NCI-H1105 (cell line): ENCODE results near the gene CILP2.

Source experiments
- DNase-seq: peaks from one replicate; lab custom pipeline; 2025; lab: John Stamatoyannopoulos, UW

CILP2 gene

DNA sequence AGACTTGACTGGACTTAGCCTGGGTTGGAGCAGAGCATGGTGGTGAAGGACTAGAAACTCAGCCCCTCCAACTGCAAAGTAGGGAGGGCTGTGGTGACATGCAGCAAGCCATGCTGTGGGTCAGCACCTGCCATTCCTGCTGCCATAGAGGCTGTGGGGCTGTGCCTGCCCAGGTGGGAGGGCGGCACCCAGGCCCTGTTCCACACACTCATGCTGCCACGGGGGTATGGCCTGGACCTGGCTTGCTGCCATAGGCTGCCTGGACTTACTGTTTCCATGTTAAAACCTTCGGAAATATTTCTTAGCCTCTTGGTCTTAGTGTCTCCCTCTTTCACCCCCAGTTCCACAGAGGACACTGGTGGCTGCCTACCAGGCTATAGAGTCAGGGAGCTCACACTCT is 29.3 kb downstream of the CILP2 start:
- no peak for DNase-seq

DNA sequence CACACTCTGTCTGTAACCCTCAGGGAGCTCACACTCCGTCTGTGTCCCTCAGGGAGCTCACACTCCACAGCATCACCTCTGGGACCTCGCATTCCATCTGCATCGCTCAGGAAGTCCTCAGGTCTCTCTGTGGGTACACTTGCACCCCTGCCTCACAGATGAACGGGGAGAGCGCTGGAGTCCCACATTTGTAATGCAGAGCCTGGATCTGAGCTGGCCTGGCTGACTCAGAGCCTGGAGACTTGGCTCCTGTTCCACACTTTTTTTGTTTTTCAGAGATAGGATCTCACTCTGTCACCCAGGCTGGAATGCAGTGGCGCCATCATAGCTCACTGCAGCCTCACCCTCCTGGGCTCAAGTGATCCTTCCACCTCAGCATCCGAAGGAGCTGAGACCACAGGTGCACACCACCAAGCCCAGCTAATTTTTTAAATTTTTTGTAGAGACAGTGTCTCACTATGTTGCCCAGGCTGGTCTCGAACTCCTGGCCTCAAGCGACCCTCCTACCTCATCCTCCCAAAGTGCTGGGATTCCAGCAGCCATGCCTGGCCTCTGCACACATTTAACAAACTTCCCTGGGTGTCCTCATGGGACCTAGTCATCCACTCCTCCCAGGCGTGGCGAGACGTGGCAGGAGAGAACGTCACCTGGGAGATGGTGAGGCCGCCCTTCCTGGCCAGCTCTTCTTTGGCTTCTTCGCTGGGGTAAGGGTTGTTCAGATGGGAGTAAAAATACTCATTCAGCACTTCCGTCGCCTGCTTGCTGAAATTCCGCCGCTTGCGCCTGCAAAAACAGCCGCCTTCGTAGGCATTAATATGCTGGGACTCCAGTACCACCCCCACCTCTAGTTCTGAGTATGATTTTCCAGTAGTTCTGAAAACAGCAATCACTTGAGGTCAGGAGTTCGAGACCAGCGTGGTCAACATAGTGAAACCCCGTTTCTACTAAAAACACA is 31.0 kb downstream of the CILP2 start:
- no peak for DNase-seq

DNA sequence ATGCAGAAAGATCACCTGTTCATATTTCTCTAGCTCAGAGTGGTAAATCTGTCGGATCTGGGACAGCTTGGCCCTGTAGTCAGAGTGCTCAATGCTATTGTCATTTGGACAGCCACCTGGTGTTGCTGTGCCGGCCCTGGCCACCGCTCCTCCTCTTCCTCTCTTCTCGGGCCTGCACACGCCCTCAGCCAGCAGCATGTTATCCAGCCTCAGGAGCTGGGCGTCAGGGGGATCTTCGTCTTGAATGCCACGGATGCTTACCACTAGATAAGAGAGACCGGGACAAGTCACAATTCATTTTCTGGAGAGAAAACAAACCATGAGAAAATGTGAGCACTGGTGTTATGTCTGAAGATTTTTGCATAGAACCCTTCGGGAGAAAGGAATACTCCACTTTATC is 32.5 kb downstream of the CILP2 start:
- no peak for DNase-seq

DNA sequence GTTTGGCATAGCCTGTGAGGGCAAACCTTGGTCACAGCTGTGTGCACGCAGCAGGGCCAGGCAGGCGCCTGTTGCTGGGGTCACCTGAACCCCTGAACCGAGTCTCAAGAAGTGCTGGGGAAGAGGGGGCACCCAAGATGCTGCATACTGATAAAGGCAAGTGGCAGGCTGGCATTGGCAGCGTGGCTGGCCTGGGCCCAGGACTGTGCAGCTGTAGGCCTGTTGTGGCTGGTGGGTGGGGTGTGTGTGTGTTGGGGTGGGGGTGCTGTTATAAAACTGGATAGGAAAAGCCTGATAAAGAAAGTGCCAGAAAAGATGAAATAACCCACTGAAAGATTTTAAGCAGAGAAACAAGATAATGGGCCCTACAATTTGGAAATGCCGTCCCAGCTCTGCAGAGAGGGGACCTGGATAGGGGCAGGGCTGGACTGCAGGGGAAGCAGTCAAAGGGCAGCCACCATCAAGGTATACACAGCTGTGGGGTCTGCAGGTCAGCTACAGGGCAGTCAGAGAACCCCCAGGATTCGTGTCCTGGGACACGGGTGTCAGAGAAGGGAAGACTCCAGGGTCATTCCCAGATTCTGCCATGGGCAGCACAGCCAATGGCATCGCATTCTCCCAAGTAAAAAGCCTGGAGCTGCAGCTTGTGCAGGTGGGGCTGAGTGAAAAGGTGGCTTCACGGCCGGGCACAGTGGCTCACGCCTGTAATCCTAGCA is 33.2 kb downstream of the CILP2 start:
- no peak for DNase-seq

DNA sequence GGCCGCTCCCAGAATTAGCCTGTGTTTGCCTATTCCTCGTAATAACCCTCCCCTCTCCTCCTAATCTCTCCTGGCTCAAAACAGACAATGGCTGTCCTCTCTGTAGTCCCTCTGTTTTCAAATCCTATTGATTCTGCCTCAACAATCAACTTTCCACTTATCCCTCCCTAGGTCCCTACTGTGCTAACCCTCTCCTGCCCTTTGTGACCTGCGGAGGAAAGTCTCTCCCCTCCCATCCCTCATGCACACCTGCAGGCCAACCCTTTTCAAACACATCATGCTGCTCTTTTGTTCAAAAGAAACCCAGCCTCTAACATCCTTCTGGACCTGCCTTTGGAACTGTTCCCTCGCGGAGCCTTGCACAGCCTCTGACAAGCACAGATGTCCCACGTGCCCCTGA is 37.3 kb downstream of the CILP2 start:
- DNase-seq: no peak

DNA sequence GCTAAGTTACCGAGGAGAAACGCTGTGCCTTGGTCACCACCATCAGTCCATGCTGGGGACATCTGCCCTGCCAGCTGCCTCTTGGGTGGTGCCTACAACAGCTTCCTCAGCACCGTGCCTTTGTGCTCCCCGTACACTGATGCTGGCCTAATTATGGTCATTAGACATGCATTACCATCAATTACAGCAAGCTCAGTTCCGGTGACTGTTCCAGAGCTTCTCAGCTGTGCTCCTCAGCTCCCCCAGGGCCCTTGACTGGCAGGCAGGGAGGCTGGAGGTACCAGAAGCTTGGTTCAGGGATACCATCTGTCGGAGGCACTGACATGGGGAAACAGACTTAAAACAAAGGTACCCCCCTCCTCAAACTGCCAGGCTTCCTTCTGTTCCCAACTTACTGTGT is 40.2 kb downstream of the CILP2 start:
- DNase-seq: peak; percentile 71

DNA sequence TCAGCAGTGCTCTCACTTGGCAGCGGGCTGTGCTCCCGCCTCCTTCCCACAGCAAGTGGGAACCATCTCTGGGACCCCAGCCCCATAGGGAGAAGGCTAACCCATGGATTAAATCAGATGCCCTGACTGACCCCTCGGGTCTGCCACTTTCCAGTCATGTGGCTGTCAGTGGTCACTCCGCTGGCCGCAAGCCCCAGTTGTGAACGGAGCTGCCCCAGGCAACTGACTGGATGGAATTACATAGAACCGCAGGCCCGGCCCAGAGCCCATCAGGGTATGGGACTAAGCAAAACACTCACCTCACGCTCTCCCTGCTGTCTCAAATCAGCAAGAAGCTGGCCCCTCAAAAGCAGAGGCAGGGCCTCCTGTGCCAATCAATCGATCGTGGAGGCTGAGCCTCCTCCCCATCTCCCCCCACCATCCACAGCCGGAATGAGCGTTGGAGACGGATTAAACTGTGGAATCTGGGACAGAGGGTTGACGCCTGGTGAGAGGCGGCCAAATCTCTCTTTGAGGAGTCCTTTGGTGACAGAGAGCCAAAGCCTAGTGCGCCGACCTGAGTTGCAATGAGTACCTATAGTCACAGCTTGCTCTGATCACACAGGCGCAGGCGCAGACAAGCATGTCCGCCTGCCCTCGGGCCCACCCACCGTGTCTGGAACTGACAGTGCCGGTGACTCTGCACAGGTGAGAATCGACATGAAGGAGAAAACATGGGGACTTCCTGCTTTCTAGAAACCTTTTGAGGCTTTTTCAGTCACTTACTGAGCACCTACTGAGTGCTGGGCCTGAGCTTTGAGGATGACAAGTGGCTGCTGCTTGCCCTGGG is 41.7 kb downstream of the CILP2 start:
- no peak for DNase-seq

DNA sequence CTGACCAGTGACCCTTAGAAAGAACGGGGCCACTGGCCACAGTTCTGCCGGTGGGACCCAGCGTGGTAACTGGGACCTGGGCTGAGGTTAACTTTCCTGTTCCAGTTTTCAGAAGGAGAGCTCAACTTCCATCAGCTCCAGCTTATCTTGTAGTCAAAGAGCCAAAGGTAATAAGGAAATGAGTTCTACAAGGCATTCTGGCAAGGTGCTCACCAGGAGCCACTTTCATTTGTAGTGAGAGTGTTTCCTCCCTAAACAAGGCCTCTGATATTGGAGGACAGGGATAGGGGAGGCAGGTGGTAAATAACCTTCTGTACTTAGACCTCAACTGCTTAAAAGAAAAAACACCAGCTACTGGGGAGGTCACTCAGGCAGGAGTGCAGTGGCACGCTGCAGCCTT is 42.4 kb downstream of the CILP2 start:
- DNase-seq: no peak

DNA sequence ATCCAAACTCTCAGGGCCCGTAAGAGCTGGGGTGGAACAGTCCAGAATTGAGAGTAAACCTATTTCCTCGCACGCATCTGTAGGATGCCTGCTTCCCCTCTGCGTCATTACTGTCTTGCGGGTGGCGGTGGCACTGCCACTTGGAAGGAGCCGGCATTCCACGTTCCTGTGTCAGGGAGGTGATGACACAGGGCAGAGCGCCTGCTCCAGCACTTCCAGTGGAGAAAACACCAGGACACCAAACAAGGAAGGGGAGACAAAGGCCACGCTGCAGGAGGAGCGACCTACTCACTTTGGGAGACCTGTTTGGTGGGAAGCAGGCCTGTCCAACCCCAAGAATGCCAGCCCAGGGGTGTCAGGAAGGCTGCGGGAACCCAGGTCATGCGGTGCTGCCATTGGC is 43.3 kb downstream of the CILP2 start:
- DNase-seq: no peak

DNA sequence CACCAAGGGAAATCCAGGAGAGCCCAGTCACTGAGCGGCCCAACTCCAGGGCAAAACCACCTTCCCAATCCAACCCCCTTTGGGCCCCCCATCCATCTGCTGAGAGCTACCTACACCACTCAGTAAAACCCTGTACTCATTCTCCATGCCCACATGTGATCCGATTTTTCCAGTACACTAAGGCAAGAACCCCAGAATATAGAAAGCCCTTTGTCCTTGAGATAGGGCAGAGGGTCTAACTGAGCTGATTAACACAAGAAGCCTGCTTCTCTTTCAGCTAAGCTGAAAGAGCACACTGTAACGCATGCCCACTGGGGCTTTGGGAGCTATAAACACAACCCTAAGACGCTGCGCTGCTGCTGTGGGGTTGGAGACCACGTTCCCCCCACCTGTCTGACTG is 44.4 kb downstream of the CILP2 start:
- DNase-seq: no peak

DNA sequence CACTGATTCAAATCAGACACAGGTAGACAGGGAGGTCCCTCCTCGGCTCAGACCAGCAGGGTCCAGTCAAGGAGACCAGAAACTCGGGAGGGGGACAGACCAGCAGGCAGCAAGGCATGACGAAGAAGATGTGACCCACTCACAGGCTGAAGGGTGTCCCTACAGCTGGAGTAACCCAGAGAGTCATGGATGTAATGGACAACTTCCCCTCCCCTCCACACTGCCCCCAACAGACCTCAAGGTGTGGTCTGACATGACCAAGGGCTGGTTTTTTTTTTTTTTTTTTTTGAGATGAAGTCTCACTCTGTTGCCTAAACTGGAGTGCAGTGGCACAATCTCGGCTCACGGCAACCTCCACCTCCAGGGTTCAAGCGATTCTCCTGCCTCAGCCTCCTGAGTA is 46.3 kb downstream of the CILP2 start:
- DNase-seq: no peak

DNA sequence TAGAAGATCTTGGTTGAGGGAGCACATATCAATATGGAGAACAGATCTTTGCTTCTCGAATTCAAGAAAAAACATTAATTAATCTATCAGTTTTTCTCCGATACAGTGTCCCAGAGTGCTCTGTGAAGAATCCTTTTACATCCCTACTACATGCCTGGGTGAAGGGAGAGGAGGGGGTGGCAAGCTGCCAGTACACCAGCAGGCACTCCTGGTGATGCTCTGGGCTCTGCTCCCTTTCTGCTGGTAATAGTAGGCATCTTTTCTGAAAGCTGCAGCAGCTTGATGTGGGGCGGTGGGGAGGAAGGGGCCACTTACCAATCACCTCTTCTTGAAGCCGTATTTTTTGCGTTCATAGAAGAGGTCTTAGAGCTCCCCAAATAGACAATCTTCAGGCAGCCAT is 49.7 kb downstream of the CILP2 start:
- no peak for DNase-seq

DNA sequence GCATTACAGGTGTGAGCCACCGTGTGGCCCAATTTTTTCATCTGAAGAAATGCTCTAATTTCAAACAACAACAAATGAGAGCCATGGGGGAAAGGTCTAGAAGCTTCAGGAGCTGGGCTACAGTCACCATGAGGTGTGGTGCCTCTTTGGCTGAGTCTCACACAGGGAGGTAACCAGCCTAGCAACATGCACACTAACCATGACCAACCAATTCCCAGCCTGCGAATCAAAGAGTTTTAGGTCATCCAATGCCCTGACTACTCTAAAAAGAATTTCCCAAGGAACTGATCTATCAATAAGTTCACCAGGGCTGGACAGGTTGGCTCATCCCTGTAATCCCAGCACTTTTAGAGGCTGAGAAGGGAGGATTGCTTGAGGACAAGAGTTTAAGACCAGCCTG is 50.5 kb downstream of the CILP2 start:
- DNase-seq: no peak

DNA sequence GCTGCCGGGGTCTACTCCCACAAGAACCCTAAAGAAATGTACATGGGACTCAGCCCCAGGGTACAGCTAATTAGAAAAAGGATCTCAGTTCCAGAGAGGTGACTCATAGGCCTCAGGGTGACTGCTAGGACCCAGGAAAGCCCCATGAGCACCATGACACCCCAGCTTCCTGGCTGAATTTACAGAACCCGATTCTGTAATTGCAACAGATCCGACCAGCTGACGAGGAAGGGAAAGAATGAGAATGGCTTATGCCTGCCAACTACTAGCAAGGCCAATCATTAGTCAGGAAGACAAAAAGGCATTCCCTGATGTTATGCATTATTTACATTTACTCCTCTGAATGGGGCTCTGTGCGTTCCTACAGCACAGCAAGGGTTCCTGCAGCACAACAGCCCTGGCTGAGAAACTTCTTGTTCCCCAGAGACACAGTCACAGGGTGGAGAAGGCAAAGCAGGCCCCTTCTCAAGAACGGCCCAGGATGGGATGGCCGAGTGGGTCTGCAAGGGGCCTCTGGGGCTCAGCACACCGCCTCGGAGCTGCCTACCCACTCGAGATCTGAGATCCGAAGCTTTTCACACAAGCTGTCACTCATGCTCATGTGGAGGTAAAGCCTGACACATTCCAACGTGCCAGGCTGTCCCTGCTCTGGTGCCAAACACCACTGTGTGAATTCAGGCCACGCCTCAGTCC is 53.2 kb downstream of the CILP2 start:
- no peak for DNase-seq

DNA sequence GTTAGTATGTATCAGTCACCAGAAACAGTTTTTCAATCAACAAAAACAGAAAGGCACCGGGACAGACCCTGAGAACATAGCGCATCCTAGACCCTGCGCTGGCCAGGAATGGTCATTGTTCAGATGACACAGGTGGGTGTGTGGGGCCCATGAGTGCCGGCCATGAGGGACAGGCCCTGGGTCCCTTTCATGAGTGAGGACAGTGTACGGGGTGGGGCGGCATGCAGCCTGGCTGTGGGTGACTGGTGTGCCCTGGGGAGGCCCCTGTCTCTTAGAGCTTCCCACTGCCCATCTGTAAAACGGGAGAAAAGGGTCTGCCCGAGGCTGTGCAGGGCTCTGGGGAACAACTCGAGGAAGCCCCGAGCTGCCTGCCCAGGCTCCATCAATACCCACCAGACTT is 54.6 kb downstream of the CILP2 start:
- no peak for DNase-seq

DNA sequence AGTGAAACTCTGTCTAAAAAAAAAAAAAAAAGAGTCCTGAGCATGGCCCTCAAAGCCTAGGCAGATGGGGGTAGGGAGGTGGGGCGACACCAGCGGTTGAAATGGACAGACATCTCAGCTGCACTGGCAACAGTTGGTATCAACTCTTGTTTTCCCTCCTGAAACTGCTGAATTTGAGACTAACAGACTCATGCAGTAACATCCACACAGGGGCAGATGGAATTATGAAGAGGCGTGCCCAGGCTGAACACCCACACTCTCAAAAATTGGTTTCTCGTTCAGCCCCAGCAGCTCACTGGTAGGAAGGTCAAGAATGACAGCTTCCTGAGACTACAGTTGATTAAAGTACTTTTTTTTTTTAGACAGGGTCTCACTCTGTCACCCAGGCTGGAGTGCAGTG is 56.3 kb downstream of the CILP2 start:
- DNase-seq: no peak

DNA sequence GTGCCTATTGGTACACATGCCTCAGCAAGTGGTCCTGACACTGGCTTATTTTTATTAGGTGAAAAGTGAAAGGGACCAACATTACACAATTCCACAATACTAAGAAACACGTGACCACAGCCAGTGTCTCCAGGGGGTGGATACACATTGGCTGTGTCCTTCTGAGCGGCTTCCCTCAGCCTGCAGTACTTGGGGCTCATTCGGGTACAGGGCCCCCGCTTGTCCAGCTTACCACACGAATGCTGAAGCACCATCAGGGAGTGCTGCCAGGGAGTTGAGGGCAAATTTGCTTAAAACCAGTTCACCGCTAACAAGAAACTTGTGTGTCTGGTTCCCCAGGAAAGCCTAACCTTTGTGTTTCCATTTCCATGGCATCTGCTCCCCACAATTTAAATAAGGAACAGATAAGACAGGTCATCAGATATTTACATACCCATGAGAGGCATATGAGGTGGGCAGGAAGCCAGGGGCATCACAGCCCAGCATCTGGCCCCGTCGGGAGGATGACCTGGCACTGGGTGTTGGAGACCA is 57.2 kb downstream of the CILP2 start:
- no peak for DNase-seq
